Panc1 (cell line): Measurements from ENCODE around the gene USP12. TPM values are rescaled to one million over a fixed set of nuclear protein-coding genes. Genes with fewer than 3 reads are reported as not detected.

Source experiments
- ATAC-seq: fragments of 200-7000 bp; cut with Tn5 transposase; 2 replicates; pipeline ENCODE4 v1.9.1; 2020; ENCODE audit warnings: mild to moderate bottlenecking, moderate library complexity
- BruUV-seq: library from RNA; stranded (reverse); fragments of 400-500 nt; replicated peaks from 2 replicates; lab custom pipeline; 2021; lab: Mats Ljungman, UMichigan
- CTCF ChIA-PET: fragments of 300-600 bp; sonication (Branson Sonifier 250); formaldehyde crosslinking; loops from one replicate; lab custom pipeline; 2022; ENCODE audit warnings: antibody characterized with exemption; lab: Charles Lee
- POLR2A ChIA-PET: fragments of 300-600 bp; sonication (Branson Sonifier 250); formaldehyde crosslinking; loops from one replicate; lab custom pipeline; 2022; ENCODE audit warnings: antibody characterized with exemption; lab: Charles Lee
- DNase-seq: peaks from one replicate; pipeline ENCODE4 v3.0.0-alpha.2; 2010; ENCODE audit warnings: low read depth, low spot score
- H3K27ac ChIP-seq: 2 replicates; pipeline ENCODE4 v1.5.1; 2011; ENCODE audit warnings: mild to moderate bottlenecking, low read length, inconsistent platforms
- H3K27me3 ChIP-seq: fragments of 200-500 bp; sonication (Bioruptor generic); 2 replicates; pipeline ENCODE4 v1.6.0; 2014; ENCODE audit warnings: low read length, inconsistent platforms; ENCODE audit not compliant: control insufficient read depth, insufficient read depth
- H3K36me3 ChIP-seq: fragments of 200-500 bp; sonication (Bioruptor generic); 2 replicates; pipeline ENCODE4 v1.5.1; 2014; ENCODE audit warnings: inconsistent platforms, mild to moderate bottlenecking, low read length, moderate library complexity; ENCODE audit not compliant: control insufficient read depth, insufficient read depth
- H3K4me1 ChIP-seq: 2 replicates; pipeline ENCODE4 v1.5.1; 2011; ENCODE audit warnings: inconsistent platforms, mild to moderate bottlenecking, low read length, moderate library complexity; ENCODE audit not compliant: control insufficient read depth, insufficient read depth
- H3K4me3 ChIP-seq, 2 experiments: 2 replicates each; pipeline ENCODE4 v1.5.1; 2011 to 2012; ENCODE audit warnings: low read depth in 2 of 2, low read length in 2 of 2, mild to moderate bottlenecking in 2 of 2, inconsistent platforms in 1 of 2, moderate library complexity in 1 of 2
- H3K9me3 ChIP-seq: fragments of 200-500 bp; sonication (Bioruptor generic); 2 replicates; pipeline ENCODE4 v1.5.1; 2014; ENCODE audit warnings: low read depth, mild to moderate bottlenecking, inconsistent platforms, low read length, moderate library complexity; ENCODE audit not compliant: control insufficient read depth, insufficient read depth
- CTCF ChIP-seq: fragments of 450-650 bp; IDR thresholded peaks from 2 replicates; pipeline ENCODE4 v1.5.1; 2017; ENCODE audit warnings: mild to moderate bottlenecking
- POLR2AphosphoS5 ChIP-seq: IDR thresholded peaks from 2 replicates; pipeline ENCODE4 v1.6.1; 2012; ENCODE audit warnings: mild to moderate bottlenecking, low read depth, low read length, moderate library complexity
- REST ChIP-seq, 2 experiments: IDR thresholded peaks; 2 replicates each; pipeline ENCODE4 v1.6.1; 2011 to 2012; ENCODE audit warnings: low read depth in 2 of 2, control low read depth in 1 of 2, low read length in 1 of 2, mild to moderate bottlenecking in 1 of 2, moderate library complexity in 1 of 2; ENCODE audit not compliant: insufficient read depth in 1 of 2
- SIN3A ChIP-seq: IDR thresholded peaks from 2 replicates; pipeline ENCODE4 v1.6.1; 2012; ENCODE audit warnings: low read depth, mild to moderate bottlenecking, low read length, moderate library complexity, borderline replicate concordance; ENCODE audit not compliant: insufficient read depth
- TCF7L2 ChIP-seq: IDR thresholded peaks from 2 replicates; pipeline ENCODE4 v1.6.1; 2011; ENCODE audit warnings: mild to moderate bottlenecking, low read depth, low read length, inconsistent platforms
- in situ Hi-C: cut with HindIII; loops from 2 replicates; pipeline ENCODE4 v1.10.0; 2016; ENCODE audit warnings: low sequenced_read_pairs, low pct_unique_long_range_greater_than_20kb
- intact Hi-C: fragments of 100-400 bp; cut with micrococcal nuclease; formaldehyde crosslinking; loops from one replicate; pipeline ENCODE4 v1.10.0; 2022; ENCODE audit not compliant: unreplicated experiment
- total RNA-seq: library from RNA; stranded (reverse); gene quantifications from one replicate; pipeline ENCODE4 v1.2.1, GENCODE V29; 2021; ENCODE audit not compliant: unreplicated experiment

USP12 gene
- total RNA-seq, 1 experiment from 2014 or later: 82.0 TPM

GRCh38 chr13:27026396-27026795, 145.2 kb downstream of the USP12 start:
- CTCF ChIA-PET: no interaction called here
- no TSS peak for BruUV-seq
- no peak overlapping the region for H3K4me3 ChIP-seq
- peaks cover 47% of the 10 kb centered on the region for H3K4me1 ChIP-seq
- POLR2A ChIA-PET: no interaction called here
- in situ Hi-C loops: no loop called here
- peak overlapping the region; percentile 91 for H3K27ac ChIP-seq
- DNase-seq: no peak
- no peaks in the 10 kb centered on the region for H3K27me3 ChIP-seq
- ATAC-seq: no peak
- 0 out of 2 replicates have a peak, but pooled peaks cover under 1% of the 10 kb centered on the region for H3K9me3 ChIP-seq
- H3K36me3 ChIP-seq: no peaks in the 10 kb centered on the region
- TF ChIP-seq SIN3A (no peak), CTCF (no peak), POLR2AphosphoS5 (no peak), TCF7L2 (no peak), REST (IDR thresholded peaks at IDR 0.05; ENCODE audit: insufficient read depth in 1 of 2, low read depth in 2 of 2, low read length in 1 of 2) (no peak)
- intact Hi-C loops: no loop called here

GRCh38 chr13:27024776-27025492, 146.7 kb downstream of the USP12 start:
- in situ Hi-C loops: no loop called here
- Histone ChIP-seq H3K4me3 (no peak overlapping the region), H3K36me3 (no peaks in the 10 kb centered on the region), H3K27me3 (no peaks in the 10 kb centered on the region), H3K4me1 (peaks cover 47% of the 10 kb centered on the region), H3K27ac (peak overlapping the region; percentile 98), H3K9me3 (no peaks in the 10 kb centered on the region)
- no peak for TF ChIP-seq SIN3A
- TF ChIP-seq POLR2AphosphoS5: no peak
- no peak for TF ChIP-seq TCF7L2
- no peak for TF ChIP-seq CTCF
- no peak for TF ChIP-seq REST (IDR thresholded peaks at IDR 0.05; ENCODE audit: insufficient read depth in 1 of 2, low read depth in 2 of 2, low read length in 1 of 2)
- no peak for DNase-seq
- BruUV-seq: no TSS peak
- ATAC-seq: no peak
- POLR2A ChIA-PET: interaction anchor here (0.5 to 0.6 kb wide), 2 partner anchors 27 to 631 kb away, joined by 3 to 10 read pairs; no protein-coding TSS in a partner anchor
- intact Hi-C loops: no loop called here
- CTCF ChIA-PET: no interaction called here
